Ascending aorta (tissue), 2 donors: ENCODE measurements around the gene AMMECR1. TPM values are rescaled to one million over a fixed set of nuclear protein-coding genes. Genes with fewer than 3 reads are reported as not detected.

Experiments used
- DNase-seq, 2 donors: peaks; one replicate each; pipeline ENCODE4 v3.0.0-alpha.2; 2019; ENCODE audit warnings: low spot score in 2 of 2
- H3K27ac ChIP-seq, 2 donors: fragments of 200-600 bp; sonication (generic); one replicate each; pipeline ENCODE4 v1.5.1; 2016 to 2017; ENCODE audit warnings: mild to moderate bottlenecking in 1 of 2
- H3K27me3 ChIP-seq: fragments of 200-600 bp; sonication (generic); one replicate; pipeline ENCODE4 v1.5.1; 2017
- H3K36me3 ChIP-seq, 2 donors: fragments of 200-600 bp; sonication (generic); one replicate each; pipeline ENCODE4 v1.5.1; 2016
- H3K4me1 ChIP-seq, 2 donors: fragments of 200-600 bp; sonication (generic); one replicate each; pipeline ENCODE4 v1.5.1; 2016 to 2017; ENCODE audit warnings: mild to moderate bottlenecking in 1 of 2
- H3K4me3 ChIP-seq, 2 donors: fragments of 200-600 bp; sonication (generic); one replicate each; pipeline ENCODE4 v1.5.1; 2016 to 2017; ENCODE audit warnings: mild to moderate bottlenecking in 1 of 2
- H3K9me3 ChIP-seq, 2 donors: fragments of 200-600 bp; sonication (generic); one replicate each; pipeline ENCODE4 v1.5.1; 2016
- intact Hi-C: fragments of 100-400 bp; cut with DNase I; formaldehyde crosslinking; loops from one replicate; pipeline ENCODE4 v1.15.1; 2023
- total RNA-seq: library from RNA; depleted of rRNA; stranded (reverse); fragments of >200 nt; gene quantifications from one replicate; pipeline ENCODE4 v1.1.0, GENCODE V29; 2016
- TF ChIP-seq, protein P1 (sequence below), 3 experiments: fragments of 200-600 bp in 2 of 3; fragments of 450-650 bp in 1 of 3; sonication (generic) in 2 of 3; IDR thresholded peaks; one replicate each; pipeline ENCODE4 v1.5.1; 2016 to 2019; ENCODE audit warnings: antibody characterized with exemption in 3 of 3, mild to moderate bottlenecking in 1 of 3, moderate library complexity in 1 of 3

Gene AMMECR1
- total RNA-seq, 1 donor from 2014 or later, result 3.5 TPM

DNA sequence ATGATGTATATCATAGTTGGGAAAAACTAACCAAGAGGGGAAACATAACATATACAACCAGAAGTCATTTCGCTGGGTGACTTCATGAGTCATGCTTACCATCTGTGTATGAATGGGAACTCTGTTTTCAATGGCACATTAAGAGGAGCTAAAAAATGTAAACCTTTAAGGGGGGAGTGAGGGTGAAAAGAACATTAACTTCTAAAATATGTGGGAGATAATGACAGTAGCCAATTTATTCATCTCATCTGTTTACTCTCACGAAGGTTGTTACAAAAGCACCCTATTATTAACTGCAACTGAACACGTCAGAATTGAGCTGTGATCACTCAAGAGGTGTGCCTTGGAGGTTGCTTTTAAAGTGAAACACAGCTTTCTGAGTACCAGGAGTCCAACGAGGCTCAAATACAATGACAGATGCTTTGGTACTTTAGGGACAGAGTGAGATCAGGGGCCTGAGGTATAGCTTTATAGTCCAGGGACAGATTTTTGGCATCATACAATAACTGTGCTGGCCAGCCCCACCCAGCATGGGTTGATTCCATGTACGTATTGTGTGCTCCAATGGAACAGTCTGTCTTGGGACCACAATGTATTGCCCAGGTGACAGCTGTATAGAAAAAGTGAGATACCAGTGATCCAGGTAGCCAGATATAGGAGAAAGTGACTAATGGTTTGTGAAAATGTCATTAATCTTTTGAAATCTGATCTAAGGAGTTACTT, 107.3 kb downstream of the AMMECR1 start:
- no peaks in the 10 kb centered on the region for H3K9me3 ChIP-seq
- intact Hi-C loops, result no loop called here
- TF ChIP-seq, protein P1, sequence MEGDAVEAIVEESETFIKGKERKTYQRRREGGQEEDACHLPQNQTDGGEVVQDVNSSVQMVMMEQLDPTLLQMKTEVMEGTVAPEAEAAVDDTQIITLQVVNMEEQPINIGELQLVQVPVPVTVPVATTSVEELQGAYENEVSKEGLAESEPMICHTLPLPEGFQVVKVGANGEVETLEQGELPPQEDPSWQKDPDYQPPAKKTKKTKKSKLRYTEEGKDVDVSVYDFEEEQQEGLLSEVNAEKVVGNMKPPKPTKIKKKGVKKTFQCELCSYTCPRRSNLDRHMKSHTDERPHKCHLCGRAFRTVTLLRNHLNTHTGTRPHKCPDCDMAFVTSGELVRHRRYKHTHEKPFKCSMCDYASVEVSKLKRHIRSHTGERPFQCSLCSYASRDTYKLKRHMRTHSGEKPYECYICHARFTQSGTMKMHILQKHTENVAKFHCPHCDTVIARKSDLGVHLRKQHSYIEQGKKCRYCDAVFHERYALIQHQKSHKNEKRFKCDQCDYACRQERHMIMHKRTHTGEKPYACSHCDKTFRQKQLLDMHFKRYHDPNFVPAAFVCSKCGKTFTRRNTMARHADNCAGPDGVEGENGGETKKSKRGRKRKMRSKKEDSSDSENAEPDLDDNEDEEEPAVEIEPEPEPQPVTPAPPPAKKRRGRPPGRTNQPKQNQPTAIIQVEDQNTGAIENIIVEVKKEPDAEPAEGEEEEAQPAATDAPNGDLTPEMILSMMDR (IDR thresholded peaks at IDR 0.05), result no peak

GRCh38 chrX:110208092-110208491, 109.8 kb downstream of the AMMECR1 start:
- Histone ChIP-seq H3K4me1 (no peaks in the 10 kb centered on the region), H3K27me3 (no peaks in the 10 kb centered on the region), H3K27ac (no peak overlapping the region), H3K9me3 (no peaks in the 10 kb centered on the region), H3K4me3 (no peak overlapping the region), H3K36me3 (no peaks in the 10 kb centered on the region)
- DNase-seq, result no peak
- intact Hi-C loops, result no loop called here
- TF ChIP-seq, protein P1 (IDR thresholded peaks at IDR 0.05), result no peak

More for the DNA sequence above, 107.3 kb downstream of the AMMECR1 start:
- Histone ChIP-seq H3K4me3 (no peak overlapping the region), H3K27ac (no peak overlapping the region), H3K4me1 (no peaks in the 10 kb centered on the region), H3K27me3 (no peaks in the 10 kb centered on the region), H3K36me3 (no peaks in the 10 kb centered on the region)
- DNase-seq, result no peak

- H3K9me3 ChIP-seq, result no peaks in the 10 kb centered on the region
- DNase-seq, result no peak
- no peaks in the 10 kb centered on the region for H3K36me3 ChIP-seq
- H3K4me3 ChIP-seq, result no peak overlapping the region
- intact Hi-C loops, result no loop called here
- no peak overlapping the region for H3K27ac ChIP-seq
- H3K27me3 ChIP-seq, result no peaks in the 10 kb centered on the region
- H3K4me1 ChIP-seq, result no peaks in the 10 kb centered on the region
- TF ChIP-seq, protein P1 (IDR thresholded peaks at IDR 0.05), result no peak
Observed at GRCh38 chrX:110204986-110205385, 112.9 kb downstream of the AMMECR1 start.

GRCh38 chrX:110201799-110202198, 116.1 kb downstream of the AMMECR1 start:
- no peak overlapping the region for H3K4me3 ChIP-seq
- no peaks in the 10 kb centered on the region for H3K27me3 ChIP-seq
- H3K36me3 ChIP-seq, result peaks cover 0 to 4% of the 10 kb centered on the region in 2 donors
- no peak overlapping the region for H3K27ac ChIP-seq
- TF ChIP-seq, protein P1 (IDR thresholded peaks at IDR 0.05), result no peak
- no peaks in the 10 kb centered on the region for H3K9me3 ChIP-seq
- H3K4me1 ChIP-seq, result no peaks in the 10 kb centered on the region
- intact Hi-C loops, result no loop called here
- DNase-seq, result no peak

GRCh38 chrX:110194977-110195376, 122.9 kb downstream of the AMMECR1 start:
- H3K27me3 ChIP-seq, result no peaks in the 10 kb centered on the region
- no peaks in the 10 kb centered on the region for H3K9me3 ChIP-seq
- intact Hi-C loops, result no loop called here
- H3K4me1 ChIP-seq, result no peaks in the 10 kb centered on the region
- peaks cover 0 to 4% of the 10 kb centered on the region in 2 donors for H3K36me3 ChIP-seq
- no peak overlapping the region for H3K27ac ChIP-seq
- no peak for DNase-seq
- TF ChIP-seq, protein P1 (IDR thresholded peaks at IDR 0.05), result no peak
- no peak overlapping the region for H3K4me3 ChIP-seq
